IPS-20b (cell line): ENCODE measurements around the gene PLK5.

Experiments used
- H3K27ac ChIP-seq: one replicate; pipeline ENCODE4 v1.5.1; 2013; ENCODE audit warnings: low read length
- H3K27me3 ChIP-seq: 2 replicates; pipeline ENCODE4 v1.6.1; 2013; ENCODE audit warnings: mild to moderate bottlenecking, low read length, inconsistent platforms; ENCODE audit not compliant: insufficient read depth
- H3K36me3 ChIP-seq: 2 replicates; pipeline ENCODE4 v1.6.1; 2013; ENCODE audit warnings: low read depth, mild to moderate bottlenecking, inconsistent platforms, low read length, moderate library complexity; ENCODE audit not compliant: insufficient read depth
- H3K4me1 ChIP-seq: 2 replicates; pipeline ENCODE4 v1.6.1; 2013; ENCODE audit warnings: mild to moderate bottlenecking, control low read depth, inconsistent platforms, low read length, moderate library complexity; ENCODE audit not compliant: insufficient read depth
- H3K4me3 ChIP-seq: 2 replicates; pipeline ENCODE4 v1.5.1; 2013; ENCODE audit warnings: mild to moderate bottlenecking, low read length, inconsistent platforms
- H3K9ac ChIP-seq: 2 replicates; pipeline ENCODE4 v1.6.1; 2013; ENCODE audit warnings: low read depth, mild to moderate bottlenecking, inconsistent platforms, low read length, moderate library complexity
- H3K9me3 ChIP-seq: 2 replicates; pipeline ENCODE4 v1.6.1; 2013; ENCODE audit warnings: mild to moderate bottlenecking, low read depth, low read length, inconsistent platforms; ENCODE audit not compliant: insufficient read depth

PLK5 gene

GRCh38 chr19:1582201-1582600, 58.3 kb downstream of the PLK5 start:
- no peaks in the 10 kb centered on the region for H3K9me3 ChIP-seq
- no peaks in the 10 kb centered on the region for H3K4me1 ChIP-seq
- H3K27me3 ChIP-seq = no peaks in the 10 kb centered on the region
- peaks cover 66% of the 10 kb centered on the region; the same call in 1 of the 2 replicates for H3K36me3 ChIP-seq
- no peak overlapping the region for H3K9ac ChIP-seq
- no peak overlapping the region for H3K27ac ChIP-seq
- H3K4me3 ChIP-seq = no peak overlapping the region

GRCh38 chr19:1584500-1585242, 60.8 kb downstream of the PLK5 start:
- Histone ChIP-seq H3K9me3 (no peaks in the 10 kb centered on the region), H3K9ac (no peak overlapping the region), H3K4me3 (no peak overlapping the region), H3K27me3 (no peaks in the 10 kb centered on the region), H3K27ac (no peak overlapping the region), H3K4me1 (no peaks in the 10 kb centered on the region), H3K36me3 (peaks cover 52% of the 10 kb centered on the region; the same call in 1 of the 2 replicates)

GRCh38 chr19:1585243-1585580, 61.3 kb downstream of the PLK5 start:
- no peaks in the 10 kb centered on the region for H3K9me3 ChIP-seq
- no peaks in the 10 kb centered on the region for H3K4me1 ChIP-seq
- H3K27ac ChIP-seq = no peak overlapping the region
- peaks cover 47% of the 10 kb centered on the region; the same call in 1 of the 2 replicates for H3K36me3 ChIP-seq
- H3K4me3 ChIP-seq = no peak overlapping the region
- no peak overlapping the region for H3K9ac ChIP-seq
- H3K27me3 ChIP-seq = no peaks in the 10 kb centered on the region
